ENCODE results near the gene NUBP1. TPM values are rescaled to one million over a fixed set of nuclear protein-coding genes. Genes with fewer than 3 reads are reported as not detected.

The NUBP1 gene
- total RNA-seq, 1 experiment from 2014 or later = 34.3 TPM

DNA sequence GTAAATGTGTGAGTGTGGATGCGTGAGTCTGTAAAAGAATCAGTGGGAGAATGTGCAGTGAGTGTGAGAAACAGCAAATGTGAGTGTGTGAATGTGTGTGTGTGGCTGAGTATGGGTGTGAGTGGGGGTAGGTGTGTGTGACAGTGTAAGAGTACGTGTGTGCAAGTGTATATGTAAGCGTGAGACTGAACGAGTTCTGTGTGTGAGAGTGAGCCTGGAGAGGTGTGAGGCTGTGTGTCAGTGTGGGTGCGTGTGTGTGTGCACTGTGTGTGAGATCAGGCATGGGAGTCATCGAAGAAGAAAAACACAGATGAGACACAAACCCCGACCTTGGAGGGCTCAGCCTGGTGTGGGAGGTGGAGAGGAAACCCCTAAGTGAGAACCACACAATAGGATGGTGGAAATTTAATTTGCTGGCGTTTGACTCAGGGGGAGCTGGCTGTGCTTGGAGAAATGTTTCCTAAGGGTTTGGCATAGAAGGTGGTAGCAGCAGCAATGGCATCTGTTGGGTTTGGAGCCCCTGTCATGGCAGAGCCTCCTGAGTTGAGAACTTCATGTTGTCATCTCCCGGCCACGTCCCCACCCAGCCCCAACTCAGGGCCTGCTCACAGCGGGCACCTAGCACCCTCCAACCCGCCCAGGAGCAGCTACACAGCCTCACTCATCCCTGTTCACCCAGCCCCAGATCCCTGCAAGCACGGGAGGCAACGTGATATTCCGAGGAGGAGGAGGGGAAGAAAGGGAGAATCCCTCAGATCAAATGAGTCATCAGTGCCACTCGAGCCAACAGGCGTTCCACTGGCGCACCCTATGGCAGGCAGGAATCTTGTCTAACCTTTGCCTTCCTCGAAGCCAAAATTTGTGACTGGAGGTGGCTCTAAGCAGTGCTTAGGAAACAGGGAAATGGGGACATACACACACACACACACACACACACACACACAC is 14.3 kb upstream of the NUBP1 start:
- BruUV-seq (replicated peaks) = no TSS peak
- H3K9ac ChIP-seq (ENCODE audit: low read length) = no peak overlapping the region
- H3K27ac ChIP-seq (ENCODE audit: low read length) = no peak overlapping the region
- no peaks in the 10 kb centered on the region for H3F3A ChIP-seq (ENCODE audit: low read length, unreplicated experiment)
- H3K79me2 ChIP-seq (ENCODE audit: low read length) = no peaks in the 10 kb centered on the region
- no peaks in the 10 kb centered on the region for H3K36me3 ChIP-seq (ENCODE audit: low read depth, low read length)
- intact Hi-C loops (cut with micrococcal nuclease) = no loop called here
- H3K4me3 ChIP-seq (ENCODE audit: low read length) = peak overlapping the region; percentile 13; the same call in 1 of the 2 replicates
- ATAC-seq (peak; percentile 96), DNase-seq (peak; percentile 89)
- no peaks in the 10 kb centered on the region for H3K9me3 ChIP-seq (ENCODE audit: low read length)
- H3K4me2 ChIP-seq (ENCODE audit: low read length) = peak overlapping the region; percentile 55
- ChIA-PET POLR2A (ENCODE audit: unreplicated experiment) (no interaction called here), CTCF (no interaction called here)
- H3K9me2 ChIP-seq (replicated peaks; ENCODE audit: low read length) = no peaks in the 10 kb centered on the region
- no peaks in the 10 kb centered on the region for H4K20me1 ChIP-seq (ENCODE audit: low read length)
- TF ChIP-seq, protein P1, sequence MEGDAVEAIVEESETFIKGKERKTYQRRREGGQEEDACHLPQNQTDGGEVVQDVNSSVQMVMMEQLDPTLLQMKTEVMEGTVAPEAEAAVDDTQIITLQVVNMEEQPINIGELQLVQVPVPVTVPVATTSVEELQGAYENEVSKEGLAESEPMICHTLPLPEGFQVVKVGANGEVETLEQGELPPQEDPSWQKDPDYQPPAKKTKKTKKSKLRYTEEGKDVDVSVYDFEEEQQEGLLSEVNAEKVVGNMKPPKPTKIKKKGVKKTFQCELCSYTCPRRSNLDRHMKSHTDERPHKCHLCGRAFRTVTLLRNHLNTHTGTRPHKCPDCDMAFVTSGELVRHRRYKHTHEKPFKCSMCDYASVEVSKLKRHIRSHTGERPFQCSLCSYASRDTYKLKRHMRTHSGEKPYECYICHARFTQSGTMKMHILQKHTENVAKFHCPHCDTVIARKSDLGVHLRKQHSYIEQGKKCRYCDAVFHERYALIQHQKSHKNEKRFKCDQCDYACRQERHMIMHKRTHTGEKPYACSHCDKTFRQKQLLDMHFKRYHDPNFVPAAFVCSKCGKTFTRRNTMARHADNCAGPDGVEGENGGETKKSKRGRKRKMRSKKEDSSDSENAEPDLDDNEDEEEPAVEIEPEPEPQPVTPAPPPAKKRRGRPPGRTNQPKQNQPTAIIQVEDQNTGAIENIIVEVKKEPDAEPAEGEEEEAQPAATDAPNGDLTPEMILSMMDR (conservative IDR thresholded peaks at IDR 0.05; ENCODE audit: low read depth, low read length) = peak; percentile 47
- no peak for TF ChIP-seq EZH2 (IDR thresholded peaks at IDR 0.05; ENCODE audit: low read length, unreplicated experiment)
- peaks cover 7% of the 10 kb centered on the region for H3K4me1 ChIP-seq (ENCODE audit: insufficient read depth, low read length)
- H3K27me3 ChIP-seq (ENCODE audit: low read length) = no peaks in the 10 kb centered on the region
- peak overlapping the region; percentile 71 for H2AFZ ChIP-seq (ENCODE audit: low read length)

DNA sequence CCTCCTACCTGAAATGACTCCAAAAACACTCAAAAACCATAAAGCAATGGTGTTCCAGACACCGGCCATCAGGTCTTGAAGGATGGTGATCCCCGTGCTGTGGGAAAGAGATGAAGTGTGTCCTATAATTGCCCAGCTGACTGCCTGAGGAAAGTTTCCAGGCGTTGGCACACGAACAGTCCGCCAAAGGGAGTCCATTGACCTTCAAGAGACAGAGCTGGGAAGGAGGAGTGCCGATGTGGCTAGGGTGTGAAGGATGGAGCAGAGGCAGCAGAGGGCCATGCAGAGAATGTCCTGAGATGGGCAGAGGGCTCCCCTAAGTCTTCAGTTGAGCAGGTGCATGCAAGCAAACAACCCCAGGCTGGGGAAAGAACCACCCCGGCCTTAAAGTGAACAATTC is 11.9 kb upstream of the NUBP1 start:
- BruUV-seq (replicated peaks) = no TSS peak
- Histone ChIP-seq H3K9ac (ENCODE audit: low read length) (no peak overlapping the region), H4K20me1 (ENCODE audit: low read length) (no peaks in the 10 kb centered on the region), H3F3A (ENCODE audit: low read length, unreplicated experiment) (no peaks in the 10 kb centered on the region), H3K9me2 (replicated peaks; ENCODE audit: low read length) (no peaks in the 10 kb centered on the region), H3K27ac (ENCODE audit: low read length) (no peak overlapping the region), H2AFZ (ENCODE audit: low read length) (no peak overlapping the region), H3K9me3 (ENCODE audit: low read length) (no peaks in the 10 kb centered on the region), H3K27me3 (ENCODE audit: low read length) (no peaks in the 10 kb centered on the region), H3K4me3 (ENCODE audit: low read length) (no peak overlapping the region), H3K79me2 (ENCODE audit: low read length) (no peaks in the 10 kb centered on the region), H3K4me1 (ENCODE audit: insufficient read depth, low read length) (peaks cover 7% of the 10 kb centered on the region), H3K4me2 (ENCODE audit: low read length) (no peak overlapping the region), H3K36me3 (ENCODE audit: low read depth, low read length) (no peaks in the 10 kb centered on the region)
- TF ChIP-seq, protein P1 (conservative IDR thresholded peaks at IDR 0.05; ENCODE audit: low read depth, low read length) = no peak
- no peak for TF ChIP-seq EZH2phosphoT487 (IDR thresholded peaks at IDR 0.05; ENCODE audit: borderline replicate concordance, low read length)
- intact Hi-C loops (cut with micrococcal nuclease) = no loop called here
- ChIA-PET POLR2A (ENCODE audit: unreplicated experiment) (no interaction called here), CTCF (interaction anchor here (0.6 kb wide), 1 partner anchor 150 kb away, joined by 3 read pairs; no protein-coding TSS in a partner anchor)
- ATAC-seq (no peak), DNase-seq (no peak)

Measured in PC-3 (cell line).